Stimulated activated CD4-positive, alpha-beta T cell treated with anti-CD3 and anti-CD28 coated beads, TNF-alpha, amount 100 ng/mL, for 48 hours (primary cell): ENCODE measurements around the gene SMDT1.
"Not testable (repeated sequence)": the region's sequence is repeated elsewhere in the genome, so short reads cannot be mapped to it uniquely, and the experiment has no call there.

Experiments
- DNase-seq, 3 donors: peaks; one replicate each; pipeline ENCODE4 v3.0.0-alpha.2; 2020; ENCODE audit warnings: low read depth in 3 of 3

The SMDT1 gene

GRCh38 chr22:42070517-42071422, 8.7 kb upstream of the SMDT1 start, which contains the start of gene NAGA:
Gene NAGA, minus strand, starts transcription at chr22:42070812. Its CDS starts 515 bp downstream, at chr22:42070297.
- peak; percentile 86 to 89 (median 89) for DNase-seq

- DNase-seq = not testable (repeated sequence)
These were observed 8.0 kb upstream of the SMDT1 start for GRCh38 chr22:42071508-42071907.

GRCh38 chr22:42072606-42073330, 6.7 kb upstream of the SMDT1 start:
- DNase-seq = no peak

- no peak for DNase-seq
These were observed 5.9 kb upstream of the SMDT1 start for GRCh38 chr22:42073621-42074041.

- DNase-seq = peak in 1 of 3 donors; percentile 59
These were observed 5.2 kb upstream of the SMDT1 start, which contains the start of gene PHETA2 for GRCh38 chr22:42074132-42074811. Gene PHETA2, plus strand, starts transcription at chr22:42074248. Its CDS starts 3,046 bp downstream, at chr22:42077294.

GRCh38 chr22:42074846-42075676, 4.4 kb upstream of the SMDT1 start:
- DNase-seq = no peak

- no peak for DNase-seq
These were observed 2.6 kb upstream of the SMDT1 start for GRCh38 chr22:42076764-42077485.

GRCh38 chr22:42077486-42078125, 1.9 kb upstream of the SMDT1 start:
- DNase-seq = no peak

- DNase-seq = no peak
These were observed 806 bp upstream of the SMDT1 start for GRCh38 chr22:42078469-42079318.

GRCh38 chr22:42080287-42080686, 787 bp downstream of the SMDT1 start:
- DNase-seq = no peak

- no peak for DNase-seq
These were observed 3.6 kb downstream of the SMDT1 start for GRCh38 chr22:42083119-42083518.

- DNase-seq = no peak
These were observed 5.4 kb downstream of the SMDT1 start for GRCh38 chr22:42084874-42085273.

GRCh38 chr22:42086051-42086450, 6.6 kb downstream of the SMDT1 start:
- DNase-seq = no peak

- DNase-seq = peak; percentile 92 to 99 (median 92)
These were observed 11.3 kb downstream of the SMDT1 start, which contains the start of gene NDUFA6 for GRCh38 chr22:42090596-42091454. Gene NDUFA6, minus strand, starts transcription at chr22:42090772. Its CDS starts 28 bp downstream, at chr22:42090744.

- DNase-seq = no peak
These were observed 11.9 kb downstream of the SMDT1 start for GRCh38 chr22:42091455-42091782.

- no peak for DNase-seq
These were observed 21.7 kb downstream of the SMDT1 start for GRCh38 chr22:42101199-42101598.

- DNase-seq = not testable (repeated sequence)
These were observed 24.9 kb downstream of the SMDT1 start for GRCh38 chr22:42104332-42104860.

- DNase-seq = no peak
These were observed 29.3 kb downstream of the SMDT1 start for GRCh38 chr22:42108848-42109247.
